ENCODE measurements around the gene GSTM1.

- TF ChIP-seq POLR2A (IDR thresholded peaks at IDR 0.05; ENCODE audit: low read depth, low read length), result no peak
- no peak for TF ChIP-seq POLR2AphosphoS5 (IDR thresholded peaks at IDR 0.05; ENCODE audit: low read depth, low read length)
- TF ChIP-seq TAF1 (IDR thresholded peaks at IDR 0.05; ENCODE audit: low read depth, low read length), result no peak
- no peak for TF ChIP-seq PAX5 (IDR thresholded peaks at IDR 0.05; ENCODE audit: insufficient read depth, low read length, severe bottlenecking)
- no peak for TF ChIP-seq SPI1 (IDR thresholded peaks at IDR 0.05; ENCODE audit: low read depth, low read length)
Observed at GRCh38 chr1:109719337-109719837, 31.8 kb downstream of the GSTM1 start.
